Measurements from ENCODE around the gene ZFAND3. TPM values are rescaled to one million over a fixed set of nuclear protein-coding genes. Genes with fewer than 3 reads are reported as not detected.

Gene ZFAND3
- total RNA-seq, 4 donors from 2014 or later, result 45.0 to 55.2 (median 49.5) TPM

GRCh38 chr6:38142178-38142902 lies 322.8 kb downstream of the ZFAND3 start:
- DNase-seq (no peak), ATAC-seq (no peak)
- no peak overlapping the region for H3K27ac ChIP-seq
- H3K27me3 ChIP-seq, result no peaks in the 10 kb centered on the region
- peaks cover 0 to 8% of the 10 kb centered on the region in 2 donors for H3K4me1 ChIP-seq
- no peaks in the 10 kb centered on the region for H3K36me3 ChIP-seq
- no peak for TF ChIP-seq POLR2A (IDR thresholded peaks at IDR 0.05)
- no peak for TF ChIP-seq CTCF (IDR thresholded peaks at IDR 0.05 in 4 of 5, conservative IDR thresholded peaks at IDR 0.05 in 1 of 5)
- intact Hi-C loops (cut with DNase I; ENCODE audit: low total_unique reads), result no loop called here
- no peak overlapping the region for H3K4me3 ChIP-seq
- in situ Hi-C loops (cut with MboI; ENCODE audit: low sequenced_read_pairs in 4 of 4), result no loop called here
- no peaks in the 10 kb centered on the region for H3K9me3 ChIP-seq

GRCh38 chr6:38143191-38144150 lies 323.9 kb downstream of the ZFAND3 start:
- ATAC-seq (no peak), DNase-seq (no peak)
- in situ Hi-C loops (cut with MboI; ENCODE audit: low sequenced_read_pairs in 4 of 4), result no loop called here

DNA sequence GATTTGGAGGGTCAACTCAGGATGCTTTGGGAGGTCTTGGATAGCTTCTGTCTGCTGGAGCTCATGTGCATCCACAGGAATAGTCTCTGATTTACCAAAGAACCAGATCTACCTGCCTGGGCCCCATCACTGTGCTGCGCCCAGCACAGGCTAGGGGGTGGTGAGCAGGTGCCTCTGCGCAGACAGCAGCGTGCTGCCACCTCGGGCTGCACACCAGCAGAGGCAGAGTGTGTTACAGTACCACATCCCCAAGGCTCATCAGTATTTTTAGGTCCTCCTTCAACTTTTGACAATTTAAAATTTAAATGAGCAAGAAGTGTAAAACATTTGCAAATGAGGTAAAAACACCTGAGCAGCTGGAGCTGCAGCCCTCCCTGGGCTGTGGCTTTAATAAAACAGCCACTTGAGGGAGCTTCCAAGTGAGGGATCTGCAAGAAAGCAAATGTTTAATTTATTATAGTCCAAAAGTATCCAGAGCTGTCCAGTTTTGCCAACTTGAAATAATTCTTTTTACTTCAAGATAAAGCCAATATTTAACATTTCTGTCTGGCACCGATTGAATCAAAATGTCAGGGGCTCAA lies 324.9 kb downstream of the ZFAND3 start:
- no peaks in the 10 kb centered on the region for H3K36me3 ChIP-seq
- H3K27me3 ChIP-seq, result no peaks in the 10 kb centered on the region
- no peak for TF ChIP-seq CTCF (IDR thresholded peaks at IDR 0.05 in 4 of 5, conservative IDR thresholded peaks at IDR 0.05 in 1 of 5)
- TF ChIP-seq POLR2A (IDR thresholded peaks at IDR 0.05), result no peak
- no peak overlapping the region for H3K27ac ChIP-seq
- in situ Hi-C loops (cut with MboI; ENCODE audit: low sequenced_read_pairs in 4 of 4), result no loop called here
- intact Hi-C loops (cut with DNase I; ENCODE audit: low total_unique reads), result no loop called here
- ATAC-seq, result no peak
- no peaks in the 10 kb centered on the region for H3K9me3 ChIP-seq
- H3K4me3 ChIP-seq, result no peak overlapping the region
- H3K4me1 ChIP-seq, result peaks cover 0 to 11% of the 10 kb centered on the region in 2 donors
- DNase-seq, result no peak

More at GRCh38 chr6:38143191-38144150, 323.9 kb downstream of the ZFAND3 start:
- Histone ChIP-seq H3K4me1 (peaks cover 0 to 11% of the 10 kb centered on the region in 2 donors), H3K27ac (no peak overlapping the region), H3K36me3 (no peaks in the 10 kb centered on the region), H3K9me3 (no peaks in the 10 kb centered on the region), H3K27me3 (no peaks in the 10 kb centered on the region), H3K4me3 (no peak overlapping the region)
- intact Hi-C loops (cut with DNase I; ENCODE audit: low total_unique reads), result no loop called here
- TF ChIP-seq POLR2A (IDR thresholded peaks at IDR 0.05), result no peak
- TF ChIP-seq CTCF (IDR thresholded peaks at IDR 0.05 in 4 of 5, conservative IDR thresholded peaks at IDR 0.05 in 1 of 5), result no peak

DNA sequence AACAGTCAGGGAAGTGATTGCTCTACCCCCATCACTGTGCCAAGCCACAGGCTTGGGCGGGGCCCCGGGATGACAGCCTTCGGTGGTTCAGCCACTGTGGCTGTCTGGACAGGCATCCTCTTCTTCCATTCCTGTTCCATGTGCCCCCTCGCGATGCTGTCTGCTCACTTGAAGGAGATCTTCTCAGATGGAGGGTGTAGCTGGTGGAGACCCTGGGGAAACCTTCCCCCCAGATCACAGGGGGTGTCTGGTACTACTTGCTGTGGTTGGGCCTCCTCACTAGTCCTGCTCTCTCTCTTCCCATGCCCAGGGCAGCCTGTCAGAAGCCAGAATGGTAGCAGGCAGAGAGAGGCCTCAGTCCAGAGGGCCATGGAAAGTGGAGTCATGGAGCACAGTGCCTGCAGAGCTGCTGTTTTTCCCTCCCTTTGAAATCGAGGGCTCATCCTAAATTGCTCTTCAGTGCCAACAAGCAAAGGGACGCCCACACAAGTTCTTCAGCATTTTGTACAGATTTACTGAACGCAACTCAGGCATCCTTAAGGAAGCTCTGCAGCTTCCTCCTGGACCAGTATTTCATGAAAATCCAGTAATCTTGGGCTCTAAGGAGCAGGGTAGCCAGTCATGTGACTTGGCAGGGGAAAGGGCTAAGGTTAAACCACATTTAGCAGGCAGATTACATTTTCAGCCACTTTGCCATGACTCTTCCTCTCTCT lies 326.6 kb downstream of the ZFAND3 start:
- Histone ChIP-seq H3K9me3 (no peaks in the 10 kb centered on the region), H3K4me3 (no peak overlapping the region), H3K27me3 (no peaks in the 10 kb centered on the region), H3K4me1 (peaks cover 0 to 11% of the 10 kb centered on the region in 2 donors), H3K36me3 (no peaks in the 10 kb centered on the region), H3K27ac (no peak overlapping the region)
- TF ChIP-seq CTCF (IDR thresholded peaks at IDR 0.05 in 4 of 5, conservative IDR thresholded peaks at IDR 0.05 in 1 of 5) (no peak), POLR2A (IDR thresholded peaks at IDR 0.05) (no peak)
- intact Hi-C loops (cut with DNase I; ENCODE audit: low total_unique reads) (no loop called here), in situ Hi-C loops (cut with MboI; ENCODE audit: low sequenced_read_pairs in 4 of 4) (no loop called here)
- DNase-seq, result no peak
- no peak for ATAC-seq

Measured in gastrocnemius medialis (tissue), 4 donors.